Measurements from ENCODE around the gene KRT6C. TPM values are rescaled to one million over a fixed set of nuclear protein-coding genes. Genes with fewer than 3 reads are reported as not detected.

Gene KRT6C
- total RNA-seq, 1 donor, result not detected

DNA sequence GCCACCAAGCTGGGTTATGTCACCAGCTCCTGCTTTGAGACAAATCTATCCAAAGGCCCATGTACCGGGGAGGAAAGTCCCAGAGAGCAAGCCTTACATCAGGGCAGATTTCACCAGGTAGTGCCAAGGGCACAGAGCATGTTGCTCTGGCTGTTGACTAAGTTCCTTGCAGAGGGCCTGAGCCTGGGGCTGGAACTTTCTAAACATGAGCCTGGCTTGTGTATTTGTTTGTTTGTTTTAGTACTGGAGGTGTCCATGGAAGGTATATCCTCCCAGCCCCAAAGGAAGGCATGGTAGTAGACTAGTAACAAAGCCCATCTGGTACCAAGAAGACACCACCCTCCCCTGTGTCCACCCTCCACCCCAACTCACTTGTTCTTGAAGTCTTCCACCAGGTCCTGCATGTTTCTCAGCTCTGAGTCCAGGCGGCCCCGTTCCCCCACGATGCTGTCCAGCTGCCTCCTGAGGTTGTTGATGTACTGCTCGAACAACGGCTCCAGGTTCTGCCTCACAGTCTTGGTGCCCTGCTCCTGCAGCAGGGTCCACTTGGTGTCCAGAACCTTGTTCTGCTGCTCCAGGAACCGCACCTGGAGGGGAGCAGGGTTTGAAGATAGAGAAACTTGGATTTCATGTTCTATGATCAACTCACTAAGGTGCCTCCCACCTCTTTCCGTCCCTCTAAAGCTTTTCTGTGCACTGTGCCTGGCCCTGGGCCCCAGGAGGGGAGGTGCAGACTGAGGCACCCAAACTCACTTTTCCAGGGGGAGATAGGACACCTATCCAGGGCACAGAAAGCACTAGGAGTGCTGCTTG is 45.2 kb upstream of the KRT6C start:
- no peak overlapping the region for H3K4me3 ChIP-seq (ENCODE audit: low read depth, low read length)
- no peak for DNase-seq (ENCODE audit: low read depth)
- TF ChIP-seq, protein P1, sequence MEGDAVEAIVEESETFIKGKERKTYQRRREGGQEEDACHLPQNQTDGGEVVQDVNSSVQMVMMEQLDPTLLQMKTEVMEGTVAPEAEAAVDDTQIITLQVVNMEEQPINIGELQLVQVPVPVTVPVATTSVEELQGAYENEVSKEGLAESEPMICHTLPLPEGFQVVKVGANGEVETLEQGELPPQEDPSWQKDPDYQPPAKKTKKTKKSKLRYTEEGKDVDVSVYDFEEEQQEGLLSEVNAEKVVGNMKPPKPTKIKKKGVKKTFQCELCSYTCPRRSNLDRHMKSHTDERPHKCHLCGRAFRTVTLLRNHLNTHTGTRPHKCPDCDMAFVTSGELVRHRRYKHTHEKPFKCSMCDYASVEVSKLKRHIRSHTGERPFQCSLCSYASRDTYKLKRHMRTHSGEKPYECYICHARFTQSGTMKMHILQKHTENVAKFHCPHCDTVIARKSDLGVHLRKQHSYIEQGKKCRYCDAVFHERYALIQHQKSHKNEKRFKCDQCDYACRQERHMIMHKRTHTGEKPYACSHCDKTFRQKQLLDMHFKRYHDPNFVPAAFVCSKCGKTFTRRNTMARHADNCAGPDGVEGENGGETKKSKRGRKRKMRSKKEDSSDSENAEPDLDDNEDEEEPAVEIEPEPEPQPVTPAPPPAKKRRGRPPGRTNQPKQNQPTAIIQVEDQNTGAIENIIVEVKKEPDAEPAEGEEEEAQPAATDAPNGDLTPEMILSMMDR (IDR thresholded peaks at IDR 0.05; ENCODE audit: insufficient read depth, low read depth, low read length), result no peak

DNA sequence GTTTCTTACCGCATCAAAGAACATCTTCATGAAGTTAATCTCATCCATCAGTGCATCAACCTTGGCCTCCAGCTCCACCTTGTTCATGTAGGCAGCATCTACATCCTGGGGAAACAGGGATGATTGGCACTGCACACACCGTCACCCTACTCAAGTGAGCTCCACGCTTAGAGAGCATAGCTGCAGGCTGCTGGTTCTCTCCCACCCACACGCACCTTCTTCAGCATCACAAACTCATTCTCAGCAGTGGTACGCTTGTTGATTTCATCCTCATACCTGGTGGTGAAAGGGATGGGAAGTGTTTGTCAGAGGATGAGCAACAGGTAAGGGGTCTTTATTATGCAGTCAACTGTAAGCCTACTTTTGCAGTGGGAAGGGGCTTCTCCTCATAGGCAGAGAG is 44.3 kb upstream of the KRT6C start:
- no peak overlapping the region for H3K4me3 ChIP-seq (ENCODE audit: low read depth, low read length)
- no peak for DNase-seq (ENCODE audit: low read depth)
- TF ChIP-seq, protein P1 (IDR thresholded peaks at IDR 0.05; ENCODE audit: insufficient read depth, low read depth, low read length), result no peak

DNA sequence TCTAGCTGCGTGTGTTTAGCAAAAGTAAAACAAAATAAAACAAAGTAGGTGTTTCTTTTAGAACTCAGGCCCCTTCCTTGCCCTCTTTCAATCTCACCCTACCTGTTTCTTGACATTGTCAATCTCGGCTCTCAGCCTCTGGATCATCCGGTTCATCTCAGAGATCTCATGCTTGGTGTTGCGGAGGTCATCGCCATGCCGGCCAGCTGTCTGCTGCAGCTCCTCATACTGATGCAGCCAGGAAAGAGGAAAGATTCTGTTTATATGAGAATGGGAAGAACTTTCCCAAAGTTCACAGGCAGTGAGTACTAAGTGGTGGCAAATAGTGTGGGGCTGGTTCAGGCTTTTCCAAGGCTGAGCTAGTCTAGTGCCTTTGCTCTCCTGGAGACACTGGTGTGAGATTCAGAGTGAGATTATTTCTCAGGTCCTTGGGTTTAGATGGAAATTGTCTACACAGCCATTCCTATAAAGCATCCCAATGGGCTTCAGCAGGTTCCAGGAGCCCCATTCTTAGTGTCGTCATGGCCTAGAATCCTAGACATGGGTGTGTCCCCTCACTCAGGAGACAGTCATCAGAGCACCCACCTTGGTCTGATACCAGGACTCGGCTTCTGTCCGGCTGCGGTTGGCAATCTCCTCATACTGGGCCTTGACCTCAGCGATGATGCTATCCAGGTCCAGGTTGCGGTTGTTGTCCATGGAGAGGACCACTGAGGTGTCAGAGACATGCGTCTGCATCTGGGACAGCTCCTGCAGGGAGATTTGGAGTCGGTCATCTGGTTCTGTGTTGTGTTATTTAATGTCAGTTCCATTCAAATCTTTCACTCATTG is 43.6 kb upstream of the KRT6C start:
- no peak for DNase-seq (ENCODE audit: low read depth)
- H3K4me3 ChIP-seq (ENCODE audit: low read depth, low read length), result no peak overlapping the region
- TF ChIP-seq, protein P1 (IDR thresholded peaks at IDR 0.05; ENCODE audit: insufficient read depth, low read depth, low read length), result no peak

DNA sequence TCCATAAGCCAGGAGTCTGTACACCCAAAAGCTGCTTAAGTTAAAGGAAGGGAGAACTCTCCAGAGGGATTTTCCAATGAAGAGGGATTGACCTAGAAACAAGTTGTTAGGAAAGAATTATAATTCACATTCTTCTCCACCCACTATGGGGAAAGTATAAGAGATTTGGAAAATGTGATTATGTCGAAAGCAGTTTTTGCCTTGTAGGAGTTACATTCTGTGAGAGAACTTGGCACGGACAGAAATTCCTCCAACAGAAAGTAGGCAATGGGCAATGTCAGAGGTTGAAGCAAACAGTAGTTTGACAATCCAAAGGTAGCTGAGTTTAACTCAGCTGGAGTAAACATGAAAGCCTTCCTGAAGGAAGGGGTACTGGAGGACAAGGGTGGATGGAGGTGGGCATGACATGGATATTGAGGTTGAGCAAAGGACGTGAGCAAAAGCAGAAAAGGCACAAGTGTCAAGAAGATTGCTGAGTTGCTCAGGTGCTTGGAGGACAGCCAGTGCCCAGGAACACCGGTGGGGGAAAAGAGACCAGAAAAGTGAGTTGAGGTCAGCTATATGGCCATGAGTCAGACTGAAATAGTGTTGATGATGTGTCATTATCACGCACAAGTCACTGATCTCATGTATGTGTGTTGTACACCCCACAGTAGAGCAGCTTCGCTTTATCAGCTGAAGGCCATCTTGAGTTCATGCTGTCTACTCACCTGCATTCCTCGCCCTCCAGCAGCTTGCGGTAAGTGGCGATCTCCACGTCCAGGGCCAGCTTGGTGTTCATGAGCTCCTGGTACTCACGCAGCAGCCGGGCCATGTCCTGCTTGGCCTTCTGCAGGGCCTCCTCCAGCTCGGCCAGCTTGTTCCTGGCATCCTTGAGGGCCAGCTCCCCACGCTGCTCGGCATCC is 42.6 kb upstream of the KRT6C start:
- no peak overlapping the region for H3K4me3 ChIP-seq (ENCODE audit: low read depth, low read length)
- no peak for DNase-seq (ENCODE audit: low read depth)
- TF ChIP-seq, protein P1 (IDR thresholded peaks at IDR 0.05; ENCODE audit: insufficient read depth, low read depth, low read length), result no peak

DNA sequence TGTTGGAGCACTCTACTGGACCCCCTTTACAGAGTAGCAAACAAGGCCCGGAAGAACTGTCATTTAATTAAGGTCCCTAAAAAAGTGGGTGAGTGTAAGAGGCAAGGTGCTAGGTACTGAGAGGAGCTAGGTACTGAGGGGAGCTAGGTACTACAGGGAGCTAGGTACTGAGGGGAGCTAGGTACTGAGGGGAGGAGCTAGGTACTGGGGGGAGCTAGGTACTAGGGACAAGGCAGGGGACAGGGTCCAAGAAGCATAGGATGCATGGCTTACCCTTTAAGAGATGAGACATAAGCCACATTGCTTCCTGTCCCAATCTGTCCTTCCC is 41.7 kb upstream of the KRT6C start:
- no peak overlapping the region for H3K4me3 ChIP-seq (ENCODE audit: low read depth, low read length)
- DNase-seq (ENCODE audit: low read depth), result no peak
- TF ChIP-seq, protein P1 (IDR thresholded peaks at IDR 0.05; ENCODE audit: insufficient read depth, low read depth, low read length), result no peak

DNA sequence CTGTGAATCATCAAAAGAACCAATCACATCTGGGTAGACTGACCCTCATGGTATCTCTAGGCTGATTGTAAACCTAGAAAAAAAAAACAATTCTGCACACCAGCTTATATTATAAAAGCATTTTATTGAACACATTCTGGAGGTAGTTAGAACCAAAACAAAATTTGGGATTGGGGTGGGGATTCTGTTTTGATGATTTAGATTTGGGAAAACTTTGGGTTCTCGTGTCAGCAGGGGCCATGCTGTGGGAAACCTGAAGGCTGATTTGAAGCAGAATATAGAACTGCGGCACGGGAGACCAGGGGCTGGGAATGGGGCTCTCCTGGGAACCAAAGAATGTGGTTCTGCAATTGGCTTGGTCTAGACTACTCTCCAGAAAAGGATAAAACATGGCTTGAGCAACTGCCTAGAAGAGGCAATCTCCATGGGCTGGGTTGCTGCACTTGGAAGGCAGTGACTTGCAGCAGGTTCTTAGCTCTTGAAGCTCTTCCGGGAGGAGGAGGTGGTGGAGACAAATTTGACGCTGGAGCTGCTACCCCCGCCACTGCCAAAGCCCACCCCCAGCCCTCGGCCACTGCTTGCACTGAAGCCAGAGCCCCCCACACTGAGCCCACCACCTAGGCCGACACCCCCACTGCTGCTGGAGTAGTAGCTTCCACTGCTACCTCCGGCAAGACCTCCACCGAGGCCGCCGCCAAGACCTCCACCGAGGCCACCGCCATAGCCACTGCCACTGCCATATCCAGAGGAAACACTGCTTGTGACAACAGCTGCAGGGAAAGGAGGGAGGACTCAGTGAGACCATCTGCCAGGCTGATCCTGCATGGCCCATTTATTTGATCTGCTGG is 41.1 kb upstream of the KRT6C start:
- H3K4me3 ChIP-seq (ENCODE audit: low read depth, low read length), result no peak overlapping the region
- DNase-seq (ENCODE audit: low read depth), result no peak
- TF ChIP-seq, protein P1 (IDR thresholded peaks at IDR 0.05; ENCODE audit: insufficient read depth, low read depth, low read length), result no peak
